ENCODE results near the gene ESAM. TPM values are rescaled to one million over a fixed set of nuclear protein-coding genes. Genes with fewer than 3 reads are reported as not detected.

Gene ESAM
- total and polyA plus RNA-seq, 2 of the 8 experiments (the other 6 are each of a cell fraction or from before 2014, with no cell fraction given) = 0.09 TPM; not detected in 1

DNA sequence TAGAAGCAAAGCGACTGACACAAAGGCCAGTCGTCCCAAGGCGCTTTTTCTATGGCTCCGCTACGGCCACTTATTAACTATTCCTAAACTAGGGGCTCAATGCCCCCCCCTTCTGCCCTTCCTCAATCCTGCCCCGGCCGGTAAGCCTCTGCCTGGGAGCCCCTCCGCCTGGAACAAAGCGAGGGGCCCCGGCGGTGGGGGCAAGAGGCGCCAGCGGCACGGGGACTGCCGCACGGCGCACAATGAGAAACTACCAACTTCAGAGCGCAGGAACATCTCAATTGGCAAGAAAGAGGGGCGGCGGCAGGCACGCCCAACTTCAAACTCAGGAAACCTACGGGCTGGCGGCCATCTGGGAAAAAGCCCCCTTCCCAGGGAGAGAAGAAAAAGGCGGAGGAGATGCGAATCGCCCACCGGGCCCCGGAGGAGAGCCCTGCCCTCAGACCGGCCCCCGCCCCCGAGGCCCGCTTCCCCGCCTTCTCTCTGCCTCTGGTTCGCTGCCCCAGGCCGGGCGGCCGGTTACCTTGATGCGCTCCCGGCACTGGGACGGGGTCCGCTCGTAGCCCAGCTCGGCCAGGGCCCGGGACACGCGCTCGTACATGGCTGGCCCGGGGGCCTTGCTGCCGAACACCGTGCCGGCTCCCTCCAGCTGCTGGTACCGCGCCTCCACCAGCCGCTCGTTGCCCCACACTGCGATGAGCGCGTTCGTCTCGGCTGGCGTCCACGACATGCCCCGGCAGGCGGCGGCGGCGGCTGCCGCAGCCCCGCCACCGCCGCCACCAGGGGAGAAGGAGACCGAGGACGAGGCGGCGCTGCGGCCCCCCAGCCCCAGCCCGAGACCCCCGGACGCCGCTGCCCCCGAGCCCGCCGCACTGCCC, 37.5 kb upstream of the ESAM start:
- Histone ChIP-seq H3K4ac (replicated peaks; ENCODE audit: insufficient read length, low read depth, low read length) (no peak overlapping the region), H3K79me1 (ENCODE audit: low read depth, low read length) (peaks cover 3% of the 10 kb centered on the region), H2BK15ac (ENCODE audit: low read length) (no peak overlapping the region), H2AFZ (ENCODE audit: low read length) (no peak overlapping the region), H3K9ac (replicated peaks in 1 of 4; ENCODE audit: extremely low read depth in 1 of 4, low read depth in 3 of 4, low read length in 3 of 4) (peak overlapping the region; percentile 84 to 98 (median 94)), H3K4me2 (ENCODE audit: insufficient read depth in 1 of 2, low read depth in 2 of 2, low read length in 2 of 2) (peak overlapping the region; percentile 89 to 97), H3K27ac (ENCODE audit: low read depth, low read length) (peak overlapping the region; percentile 96), H3K36me3 (ENCODE audit: control insufficient read depth in 2 of 4, insufficient read depth in 4 of 4, low read length in 3 of 4) (no peaks in the 10 kb centered on the region), H2BK120ac (replicated peaks; ENCODE audit: low read depth, low read length) (no peak overlapping the region), H3K23me2 (ENCODE audit: low read depth, low read length) (peaks cover 3% of the 10 kb centered on the region; the same call in 1 of the 2 replicates), H3K27me3 (replicated peaks in 1 of 4; ENCODE audit: control insufficient read depth in 3 of 4, extremely low read depth in 1 of 4, insufficient read depth in 3 of 4, low read length in 3 of 4) (no peaks in the 10 kb centered on the region), H3K9me3 (ENCODE audit: insufficient read depth in 2 of 2, low read depth in 1 of 2, low read length in 1 of 2) (no peaks in the 10 kb centered on the region), H3K23ac (ENCODE audit: insufficient read length) (no peak overlapping the region), H2BK5ac (ENCODE audit: low read depth, low read length) (peak overlapping the region; percentile 94; the same call in 1 of the 2 replicates), H2BK20ac (ENCODE audit: low read length) (no peak overlapping the region), H4K91ac (replicated peaks; ENCODE audit: insufficient read length, low read length) (peak overlapping the region; percentile 61), H3K79me2 (ENCODE audit: control insufficient read depth in 1 of 2, insufficient read depth in 2 of 2, low read length in 2 of 2) (peaks cover 18 to 53% of the 10 kb centered on the region in 2 experiments), H3K18ac (ENCODE audit: extremely low read depth, low read length) (peak overlapping the region; percentile 95), H3K4me3 (ENCODE audit: extremely low read depth in 1 of 4, insufficient read depth in 2 of 4, low read depth in 3 of 4, low read length in 4 of 4) (peak overlapping the region; percentile 70 to 86 (median 74)), H3K14ac (ENCODE audit: insufficient read length) (no peak overlapping the region), H2AK5ac (ENCODE audit: low read depth, low read length) (no peak overlapping the region), H3K4me1 (replicated peaks in 1 of 4; ENCODE audit: control insufficient read depth in 3 of 4, insufficient read depth in 4 of 4, low read length in 3 of 4) (peaks cover 0 to 10% (median under 1%) of the 10 kb centered on the region in 4 experiments; a peak in 3 of 7 replicates), H4K20me1 (replicated peaks in 1 of 2; ENCODE audit: control insufficient read depth in 1 of 2, insufficient read depth in 2 of 2, low read length in 2 of 2) (peaks cover 3 to 12% of the 10 kb centered on the region in 2 experiments), H2BK12ac (ENCODE audit: low read depth, low read length) (peak overlapping the region; percentile 93; the same call in 1 of the 2 replicates), H3K56ac (replicated peaks; ENCODE audit: insufficient read length, low read depth, low read length) (peak overlapping the region; percentile 64), H4K5ac (ENCODE audit: insufficient read length, low read depth, low read length) (peak overlapping the region; percentile 78), H4K8ac (ENCODE audit: extremely low read depth, insufficient read depth, low read length) (peak overlapping the region; percentile 99)
- DNase-seq (ENCODE audit: low read depth in 1 of 2, low spot score in 2 of 2) (peak in 1 of 2 experiments; percentile 71), FAIRE-seq (no peak)
- ChIA-PET POLR2A (ENCODE audit: partially characterized antibody) (interaction anchor here (0.6 to 3.7 kb wide), 22 partner anchors 9 to 369 kb away, joined by 3 to 26 read pairs (median 4); partner anchors contain the start of genes ESAM, SIAE and SPA17), CTCF (ENCODE audit: partially characterized antibody) (interaction anchor here (0.8 to 7.6 kb wide), 22 partner anchors 12 to 384 kb away, joined by 3 to 108 read pairs (median 5); no protein-coding TSS in a partner anchor)
- WGBS, 2 experiments (ENCODE audit: extremely low coverage in 1 of 2, insufficient coverage in 1 of 2, insufficient read length in 1 of 2, insufficient replicate concordance in 2 of 2, low coverage in 1 of 2, low lambda C conversion rate in 2 of 2, missing lambda C conversion rate in 1 of 2) = 1% methylated on average over 60 of the region's 83 CpGs; no CpG with 5 or more reads in 1 of the 2 experiments
- no peak for TF ChIP-seq HDAC2 (IDR thresholded peaks at IDR 0.05; ENCODE audit: borderline replicate concordance in 1 of 2, low read depth in 2 of 2, low read length in 2 of 2)
